Neural cell (in vitro differentiated cells): ENCODE measurements around the gene PHC1. TPM values are rescaled to one million over a fixed set of nuclear protein-coding genes. Genes with fewer than 3 reads are reported as not detected.

ENCODE experiments used
- H2AFZ ChIP-seq: fragments of 200-600, 300-800 bp; sonication (generic), shearing (Covaris generic); 2 replicates; pipeline ENCODE4 v1.6.0; 2014; ENCODE audit warnings: low read depth, mild to moderate bottlenecking, antibody characterized with exemption, low read length, moderate library complexity
- H3F3A ChIP-seq: fragments of 200-600 bp; shearing (Covaris generic); 2 replicates; pipeline ENCODE4 v1.6.1; 2016; ENCODE audit warnings: mild to moderate bottlenecking, moderate library complexity, mixed read lengths, antibody characterized with exemption, low read length; ENCODE audit not compliant: insufficient read depth, poor library complexity, severe bottlenecking
- H3K27ac ChIP-seq: fragments of 200-600, 300-800 bp; sonication (generic), shearing (Covaris generic); 2 replicates; pipeline ENCODE4 v1.5.1; 2014; ENCODE audit warnings: mild to moderate bottlenecking, low read length, moderate library complexity
- H3K27me3 ChIP-seq: fragments of 300-800, 200-600 bp; sonication (generic), shearing (Covaris generic); 2 replicates; pipeline ENCODE4 v1.6.0; 2014; ENCODE audit warnings: mild to moderate bottlenecking, low read depth, low read length, moderate library complexity; ENCODE audit not compliant: insufficient read depth
- H3K36me3 ChIP-seq: fragments of 300-800, 200-600 bp; sonication (generic), shearing (Covaris generic); 2 replicates; pipeline ENCODE4 v1.5.1; 2014; ENCODE audit warnings: mild to moderate bottlenecking, antibody characterized with exemption, low read length, moderate library complexity; ENCODE audit not compliant: insufficient read depth
- H3K4me2 ChIP-seq: fragments of 300-800, 200-600 bp; sonication (generic), shearing (Covaris generic); 2 replicates; pipeline ENCODE4 v1.6.0; 2014; ENCODE audit warnings: mild to moderate bottlenecking, low read length
- H3K4me3 ChIP-seq: fragments of 300-800, 200-600 bp; sonication (generic), shearing (Covaris generic); 2 replicates; pipeline ENCODE4 v1.5.1; 2014; ENCODE audit warnings: mild to moderate bottlenecking, low read length, moderate library complexity
- H3K79me2 ChIP-seq: fragments of 200-600 bp; shearing (Covaris generic); replicated peaks from 2 replicates; pipeline ENCODE4 v1.6.0; 2014; ENCODE audit warnings: mild to moderate bottlenecking, low read length, moderate library complexity; ENCODE audit not compliant: insufficient read depth
- H3K9ac ChIP-seq: fragments of 300-800, 200-600 bp; sonication (generic), shearing (Covaris generic); 2 replicates; pipeline ENCODE4 v1.6.1; 2016; ENCODE audit warnings: mild to moderate bottlenecking, low read length, mixed read lengths
- H3K9me2 ChIP-seq: fragments of 200-600 bp; shearing (Covaris generic); 2 replicates; pipeline ENCODE4 v1.6.1; 2016; ENCODE audit warnings: mild to moderate bottlenecking, low read length, mixed read lengths; ENCODE audit not compliant: insufficient read depth
- H3K9me3 ChIP-seq: fragments of 200-600, 300-800 bp; sonication (generic), shearing (Covaris generic); 2 replicates; pipeline ENCODE4 v1.6.1; 2016; ENCODE audit warnings: mild to moderate bottlenecking, mixed run types, low read length, moderate library complexity, mixed read lengths
- H4K20me1 ChIP-seq: fragments of 200-600 bp; shearing (Covaris generic); 2 replicates; pipeline ENCODE4 v1.6.1; 2016; ENCODE audit warnings: mild to moderate bottlenecking, mixed run types; ENCODE audit not compliant: insufficient read depth
- EP300 ChIP-seq: fragments of 450-650 bp; conservative IDR thresholded peaks from 2 replicates; pipeline ENCODE4 v1.6.1; 2014; ENCODE audit warnings: antibody characterized with exemption, mild to moderate bottlenecking, moderate library complexity; ENCODE audit not compliant: poor library complexity, severe bottlenecking
- EZH2 ChIP-seq: fragments of 200-600, 300-800 bp; shearing (Covaris generic), sonication (generic); IDR thresholded peaks from 2 replicates; pipeline ENCODE4 v1.6.1; 2014; ENCODE audit warnings: antibody characterized with exemption, low read length, borderline replicate concordance, mild to moderate bottlenecking; ENCODE audit not compliant: insufficient read depth, poor library complexity, severe bottlenecking
- MXI1 ChIP-seq: fragments of 450-650 bp; conservative IDR thresholded peaks from 2 replicates; pipeline ENCODE4 v1.6.1; 2014; ENCODE audit warnings: antibody characterized with exemption, mild to moderate bottlenecking; ENCODE audit not compliant: poor library complexity, severe bottlenecking
- POLR2AphosphoS5 ChIP-seq: IDR thresholded peaks from 2 replicates; pipeline ENCODE4 v1.6.1; 2012
- RAD21 ChIP-seq: fragments of 450-650 bp; conservative IDR thresholded peaks from 2 replicates; pipeline ENCODE4 v1.6.1; 2014; ENCODE audit warnings: antibody characterized with exemption, mild to moderate bottlenecking, moderate library complexity
- SMC3 ChIP-seq: fragments of 450-650 bp; conservative IDR thresholded peaks from 2 replicates; pipeline ENCODE4 v1.6.1; 2014; ENCODE audit warnings: antibody characterized with exemption, mild to moderate bottlenecking, moderate library complexity; ENCODE audit not compliant: poor library complexity
- TAF1 ChIP-seq: IDR thresholded peaks from 2 replicates; pipeline ENCODE4 v1.6.1; 2012; ENCODE audit warnings: low read depth
- polyA plus RNA-seq: library from polyadenylated mRNA; depleted of rRNA; stranded (reverse); fragments of >200 nt; gene quantifications from 2 replicates; pipeline ENCODE4 v1.2.3, GENCODE V29; 2014
- TF ChIP-seq, protein P1 (sequence below): IDR thresholded peaks from 2 replicates; pipeline ENCODE4 v1.6.1; 2012; ENCODE audit warnings: borderline replicate concordance
- TF ChIP-seq, protein P2 (sequence below): fragments of 450-650 bp; IDR thresholded peaks from 2 replicates; pipeline ENCODE4 v1.5.1; 2014; ENCODE audit warnings: antibody characterized with exemption, mild to moderate bottlenecking, moderate library complexity; ENCODE audit not compliant: poor library complexity, severe bottlenecking

The PHC1 gene
- polyA plus RNA-seq, 1 donor from 2014 or later: 104 TPM

DNA sequence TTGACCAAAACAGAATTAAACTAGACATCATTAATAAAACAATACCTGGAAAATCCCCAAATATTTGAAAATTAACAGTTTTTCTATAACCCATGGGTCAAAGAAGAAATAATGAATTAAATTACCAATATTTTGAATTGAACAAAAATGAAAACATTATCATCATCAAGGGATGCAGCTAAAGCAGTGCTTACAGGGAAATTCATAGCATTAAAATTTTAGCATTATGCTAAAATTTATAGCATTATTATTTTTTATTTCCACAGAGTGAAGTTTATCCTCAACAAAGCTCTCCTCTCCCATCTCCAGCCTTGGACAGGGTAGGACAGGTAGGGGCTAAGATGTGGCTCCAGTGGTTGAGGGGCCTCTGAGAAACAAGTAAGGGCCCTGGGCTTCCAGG lies 54.5 kb downstream of the PHC1 start:
- TF ChIP-seq, protein P1, sequence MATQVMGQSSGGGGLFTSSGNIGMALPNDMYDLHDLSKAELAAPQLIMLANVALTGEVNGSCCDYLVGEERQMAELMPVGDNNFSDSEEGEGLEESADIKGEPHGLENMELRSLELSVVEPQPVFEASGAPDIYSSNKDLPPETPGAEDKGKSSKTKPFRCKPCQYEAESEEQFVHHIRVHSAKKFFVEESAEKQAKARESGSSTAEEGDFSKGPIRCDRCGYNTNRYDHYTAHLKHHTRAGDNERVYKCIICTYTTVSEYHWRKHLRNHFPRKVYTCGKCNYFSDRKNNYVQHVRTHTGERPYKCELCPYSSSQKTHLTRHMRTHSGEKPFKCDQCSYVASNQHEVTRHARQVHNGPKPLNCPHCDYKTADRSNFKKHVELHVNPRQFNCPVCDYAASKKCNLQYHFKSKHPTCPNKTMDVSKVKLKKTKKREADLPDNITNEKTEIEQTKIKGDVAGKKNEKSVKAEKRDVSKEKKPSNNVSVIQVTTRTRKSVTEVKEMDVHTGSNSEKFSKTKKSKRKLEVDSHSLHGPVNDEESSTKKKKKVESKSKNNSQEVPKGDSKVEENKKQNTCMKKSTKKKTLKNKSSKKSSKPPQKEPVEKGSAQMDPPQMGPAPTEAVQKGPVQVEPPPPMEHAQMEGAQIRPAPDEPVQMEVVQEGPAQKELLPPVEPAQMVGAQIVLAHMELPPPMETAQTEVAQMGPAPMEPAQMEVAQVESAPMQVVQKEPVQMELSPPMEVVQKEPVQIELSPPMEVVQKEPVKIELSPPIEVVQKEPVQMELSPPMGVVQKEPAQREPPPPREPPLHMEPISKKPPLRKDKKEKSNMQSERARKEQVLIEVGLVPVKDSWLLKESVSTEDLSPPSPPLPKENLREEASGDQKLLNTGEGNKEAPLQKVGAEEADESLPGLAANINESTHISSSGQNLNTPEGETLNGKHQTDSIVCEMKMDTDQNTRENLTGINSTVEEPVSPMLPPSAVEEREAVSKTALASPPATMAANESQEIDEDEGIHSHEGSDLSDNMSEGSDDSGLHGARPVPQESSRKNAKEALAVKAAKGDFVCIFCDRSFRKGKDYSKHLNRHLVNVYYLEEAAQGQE: no peak
- TF ChIP-seq SMC3 (no peak), RAD21 (no peak), EP300 (no peak), POLR2AphosphoS5 (no peak), MXI1 (no peak)
- no peak overlapping the region for H3K9ac ChIP-seq

DNA sequence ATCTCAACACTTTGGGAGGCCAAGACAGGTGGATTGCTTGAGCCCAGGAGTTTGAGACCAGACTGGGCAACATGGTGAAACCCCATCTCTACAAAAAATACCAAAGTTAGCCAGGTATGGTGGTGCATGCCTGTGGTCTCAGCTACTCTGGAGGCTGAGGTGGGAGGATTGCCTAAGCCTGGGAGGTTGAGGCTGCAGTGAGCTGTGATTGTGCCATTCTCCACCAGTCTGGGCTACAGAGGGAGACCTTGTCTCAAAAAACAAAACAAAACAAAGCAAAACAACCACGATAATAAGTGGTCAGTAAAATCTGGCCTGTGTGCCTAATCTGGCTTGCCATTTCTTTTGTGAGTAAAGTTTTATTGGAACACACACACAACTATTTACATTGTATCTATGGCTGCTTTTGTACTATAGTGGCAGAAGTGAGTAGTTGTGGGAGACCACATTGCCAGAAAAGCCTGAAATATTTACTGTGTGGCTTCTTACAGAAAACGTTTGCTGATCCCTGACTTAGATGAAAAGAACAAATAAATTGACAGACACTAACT lies 55.6 kb downstream of the PHC1 start:
- Histone ChIP-seq H2AFZ (no peak overlapping the region), H4K20me1 (no peaks in the 10 kb centered on the region), H3K9ac (no peak overlapping the region), H3K4me3 (no peak overlapping the region), H3K4me2 (no peak overlapping the region), H3F3A (no peaks in the 10 kb centered on the region), H3K9me2 (no peaks in the 10 kb centered on the region), H3K9me3 (no peaks in the 10 kb centered on the region), H3K27ac (no peak overlapping the region), H3K36me3 (no peaks in the 10 kb centered on the region), H3K27me3 (no peaks in the 10 kb centered on the region), H3K79me2 (no peaks in the 10 kb centered on the region)
- no peak for TF ChIP-seq EZH2

More for the DNA sequence above, 54.5 kb downstream of the PHC1 start:
- Histone ChIP-seq H2AFZ (no peak overlapping the region), H3K27ac (no peak overlapping the region), H3K79me2 (no peaks in the 10 kb centered on the region), H3F3A (no peaks in the 10 kb centered on the region), H3K4me2 (no peak overlapping the region), H3K9me3 (no peaks in the 10 kb centered on the region), H3K9me2 (no peaks in the 10 kb centered on the region), H3K36me3 (no peaks in the 10 kb centered on the region), H4K20me1 (no peaks in the 10 kb centered on the region), H3K27me3 (no peaks in the 10 kb centered on the region), H3K4me3 (no peak overlapping the region)

DNA sequence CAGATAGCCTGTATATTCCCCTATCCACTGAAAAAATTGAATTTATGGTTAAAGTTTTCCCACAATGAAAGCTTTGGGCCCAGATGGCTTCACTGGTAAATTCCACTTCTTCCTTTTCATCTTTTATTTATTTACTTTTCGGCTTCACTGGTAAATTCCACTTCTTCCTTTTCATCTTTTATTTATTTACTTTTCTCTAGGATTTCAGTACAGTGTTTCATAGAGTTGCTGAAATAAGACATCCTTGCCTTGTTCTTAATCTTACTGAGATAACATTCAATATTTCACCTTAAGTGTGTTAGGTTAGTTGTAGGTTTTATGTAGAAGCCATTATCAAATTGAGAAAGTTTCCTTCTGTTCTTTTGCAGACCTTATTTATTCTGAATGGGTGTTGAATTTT lies 56.1 kb downstream of the PHC1 start:
- TF ChIP-seq EP300 (no peak), SMC3 (no peak), MXI1 (no peak), RAD21 (no peak), EZH2 (no peak), POLR2AphosphoS5 (no peak), TAF1 (no peak)
- TF ChIP-seq, protein P2, sequence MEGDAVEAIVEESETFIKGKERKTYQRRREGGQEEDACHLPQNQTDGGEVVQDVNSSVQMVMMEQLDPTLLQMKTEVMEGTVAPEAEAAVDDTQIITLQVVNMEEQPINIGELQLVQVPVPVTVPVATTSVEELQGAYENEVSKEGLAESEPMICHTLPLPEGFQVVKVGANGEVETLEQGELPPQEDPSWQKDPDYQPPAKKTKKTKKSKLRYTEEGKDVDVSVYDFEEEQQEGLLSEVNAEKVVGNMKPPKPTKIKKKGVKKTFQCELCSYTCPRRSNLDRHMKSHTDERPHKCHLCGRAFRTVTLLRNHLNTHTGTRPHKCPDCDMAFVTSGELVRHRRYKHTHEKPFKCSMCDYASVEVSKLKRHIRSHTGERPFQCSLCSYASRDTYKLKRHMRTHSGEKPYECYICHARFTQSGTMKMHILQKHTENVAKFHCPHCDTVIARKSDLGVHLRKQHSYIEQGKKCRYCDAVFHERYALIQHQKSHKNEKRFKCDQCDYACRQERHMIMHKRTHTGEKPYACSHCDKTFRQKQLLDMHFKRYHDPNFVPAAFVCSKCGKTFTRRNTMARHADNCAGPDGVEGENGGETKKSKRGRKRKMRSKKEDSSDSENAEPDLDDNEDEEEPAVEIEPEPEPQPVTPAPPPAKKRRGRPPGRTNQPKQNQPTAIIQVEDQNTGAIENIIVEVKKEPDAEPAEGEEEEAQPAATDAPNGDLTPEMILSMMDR: no peak
- TF ChIP-seq, protein P1: no peak
- Histone ChIP-seq H3K27me3 (no peaks in the 10 kb centered on the region), H4K20me1 (no peaks in the 10 kb centered on the region), H3K36me3 (no peaks in the 10 kb centered on the region), H3K9me2 (no peaks in the 10 kb centered on the region), H2AFZ (no peak overlapping the region), H3F3A (no peaks in the 10 kb centered on the region), H3K79me2 (no peaks in the 10 kb centered on the region), H3K4me3 (no peak overlapping the region), H3K9me3 (no peaks in the 10 kb centered on the region), H3K27ac (no peak overlapping the region), H3K4me2 (no peak overlapping the region), H3K9ac (no peak overlapping the region)
